PC-9 (cell line): ENCODE results near the gene BIK. TPM values are rescaled to one million over a fixed set of nuclear protein-coding genes. Genes with fewer than 3 reads are reported as not detected.

Source experiments
- BruUV-seq: library from RNA; stranded (reverse); fragments of 400-500 nt; replicated peaks from 2 replicates; lab custom pipeline; 2021; lab: Mats Ljungman, UMichigan
- CTCF ChIA-PET: fragments of 300-600 bp; sonication (Branson Sonifier 250); formaldehyde crosslinking; loops from one replicate; lab custom pipeline; 2022; ENCODE audit warnings: antibody characterized with exemption; lab: Charles Lee
- POLR2A ChIA-PET: fragments of 300-600 bp; sonication (Branson Sonifier 250); formaldehyde crosslinking; loops from one replicate; lab custom pipeline; 2022; ENCODE audit warnings: antibody characterized with exemption; ENCODE audit not compliant: unreplicated experiment; lab: Charles Lee
- DNase-seq, 2 experiments: peaks; one replicate each; pipeline versions ENCODE4 v3.0.0 to v3.0.0-alpha.2; 2015 to 2022; ENCODE audit warnings: mixed read lengths in 1 of 2
- H2AFZ ChIP-seq: fragments of 200-600 bp; sonication (generic); 2 replicates; pipeline ENCODE4 v1.8.1; 2017; ENCODE audit warnings: antibody characterized with exemption
- H3F3A ChIP-seq: fragments of 200-600 bp; sonication (generic); 2 replicates; pipeline ENCODE4 v1.8.1; 2017; ENCODE audit warnings: antibody characterized with exemption, mild to moderate bottlenecking, low read depth; ENCODE audit not compliant: insufficient read depth
- H3K27ac ChIP-seq: fragments of 200-600 bp; sonication (generic); 2 replicates; pipeline ENCODE4 v1.6.1; 2016; ENCODE audit warnings: mixed run types
- H3K27me3 ChIP-seq: fragments of 200-600 bp; sonication (generic); 2 replicates; pipeline ENCODE4 v1.6.1; 2016; ENCODE audit warnings: low read depth, mixed run types; ENCODE audit not compliant: insufficient read depth
- H3K36me3 ChIP-seq: fragments of 200-600 bp; sonication (generic); 2 replicates; pipeline ENCODE4 v1.6.1; 2016; ENCODE audit warnings: low read depth, mixed run types
- H3K4me1 ChIP-seq: fragments of 200-600 bp; sonication (generic); replicated peaks from 2 replicates; pipeline ENCODE4 v1.6.1; 2016; ENCODE audit warnings: mixed run types; ENCODE audit not compliant: insufficient read depth
- H3K4me2 ChIP-seq: fragments of 200-600 bp; sonication (generic); 2 replicates; pipeline ENCODE4 v1.6.1; 2017; ENCODE audit warnings: mixed run types
- H3K4me3 ChIP-seq: fragments of 200-600 bp; sonication (generic); 2 replicates; pipeline ENCODE4 v1.6.1; 2016; ENCODE audit warnings: mixed run types
- H3K79me2 ChIP-seq: fragments of 200-600 bp; sonication (generic); 2 replicates; pipeline ENCODE4 v1.6.1; 2017; ENCODE audit warnings: low read depth, mixed run types
- H3K9me2 ChIP-seq: fragments of 200-600 bp; sonication (generic); 2 replicates; pipeline ENCODE4 v1.8.1; 2017; ENCODE audit warnings: mild to moderate bottlenecking; ENCODE audit not compliant: insufficient read depth
- H3K9me3 ChIP-seq: fragments of 200-600 bp; sonication (generic); 2 replicates; pipeline ENCODE4 v1.8.1; 2016; ENCODE audit warnings: low read depth; ENCODE audit not compliant: insufficient read depth
- H4K20me1 ChIP-seq: fragments of 200-600 bp; sonication (generic); 2 replicates; pipeline ENCODE4 v1.8.1; 2017; ENCODE audit not compliant: insufficient read depth
- CTCF ChIP-seq: fragments of 200-600 bp; sonication (generic); conservative IDR thresholded peaks from 2 replicates; pipeline ENCODE4 v1.6.1; 2017; ENCODE audit warnings: mixed run types, antibody characterized with exemption, mild to moderate bottlenecking, moderate library complexity
- EZH2 ChIP-seq: fragments of 200-600 bp; sonication (generic); IDR thresholded peaks from 2 replicates; pipeline ENCODE4 v1.8.0; 2017; ENCODE audit warnings: antibody characterized with exemption, low read depth
- intact Hi-C: fragments of 100-400 bp; cut with micrococcal nuclease; formaldehyde crosslinking; loops from one replicate; pipeline ENCODE4 v1.10.0; 2022; ENCODE audit not compliant: unreplicated experiment
- total RNA-seq: library from RNA; stranded (reverse); gene quantifications from 2 replicates; pipeline ENCODE4 v1.2.3, GENCODE V29; 2021

Gene BIK
- total RNA-seq, 1 experiment from 2014 or later = 10.6 TPM

GRCh38 chr22:43154887-43155536 is 44.5 kb downstream of the BIK start:
- Histone ChIP-seq H4K20me1 (peaks cover 30% of the 10 kb centered on the region), H2AFZ (no peak overlapping the region), H3K4me3 (no peak overlapping the region), H3K4me1 (peaks cover 20% of the 10 kb centered on the region), H3K4me2 (no peak overlapping the region), H3K36me3 (peaks cover 4% of the 10 kb centered on the region; the same call in 1 of the 2 replicates), H3K27me3 (no peaks in the 10 kb centered on the region), H3K9me2 (no peaks in the 10 kb centered on the region), H3K79me2 (peaks cover 51% of the 10 kb centered on the region), H3F3A (peaks cover 10% of the 10 kb centered on the region; the same call in 1 of the 2 replicates), H3K9me3 (no peaks in the 10 kb centered on the region), H3K27ac (no peak overlapping the region)
- TF ChIP-seq CTCF (no peak), EZH2 (no peak)
- no peak for DNase-seq
- ChIA-PET POLR2A (interaction anchor here (0.6 kb wide), 1 partner anchor 235 kb away, joined by 8 read pairs; no protein-coding TSS in a partner anchor), CTCF (no interaction called here)
- BruUV-seq = no TSS peak
- intact Hi-C loops = loop anchor here (5.0 kb wide), 1 partner anchor 32 kb away; the partner anchor contains the start of gene TTLL12

GRCh38 chr22:43155789-43156188 is 45.2 kb downstream of the BIK start:
- TF ChIP-seq EZH2 = no peak
- TF ChIP-seq CTCF = no peak
- no peak overlapping the region for H3K4me3 ChIP-seq
- peaks cover 19% of the 10 kb centered on the region for H3K4me1 ChIP-seq
- peaks cover 6% of the 10 kb centered on the region; the same call in 1 of the 2 replicates for H3F3A ChIP-seq
- no TSS peak for BruUV-seq
- peaks cover 4% of the 10 kb centered on the region; the same call in 1 of the 2 replicates for H3K36me3 ChIP-seq
- ChIA-PET POLR2A (interaction anchor here (0.6 kb wide), 1 partner anchor 236 kb away, joined by 8 read pairs; no protein-coding TSS in a partner anchor), CTCF (interaction anchor here (0.6 kb wide), 1 partner anchor 30 kb away, joined by 9 read pairs; no protein-coding TSS in a partner anchor)
- no peak overlapping the region for H2AFZ ChIP-seq
- peak in 1 of 2 experiments; percentile 26 for DNase-seq
- no peak overlapping the region for H3K4me2 ChIP-seq
- H3K9me3 ChIP-seq = no peaks in the 10 kb centered on the region
- H3K79me2 ChIP-seq = peaks cover 51% of the 10 kb centered on the region
- peaks cover 38% of the 10 kb centered on the region for H4K20me1 ChIP-seq
- no peak overlapping the region for H3K27ac ChIP-seq
- intact Hi-C loops = no loop called here
- no peaks in the 10 kb centered on the region for H3K9me2 ChIP-seq
- no peaks in the 10 kb centered on the region for H3K27me3 ChIP-seq

- ChIA-PET CTCF (interaction anchor here (0.6 kb wide), 1 partner anchor 30 kb away, joined by 9 read pairs; no protein-coding TSS in a partner anchor), POLR2A (no interaction called here)
- no TSS peak for BruUV-seq
- no peak overlapping the region for H3K4me3 ChIP-seq
- H2AFZ ChIP-seq = no peak overlapping the region
- no peak overlapping the region for H3K27ac ChIP-seq
- TF ChIP-seq CTCF (no peak), EZH2 (no peak)
- no peak for DNase-seq
- H3F3A ChIP-seq = peaks cover 5% of the 10 kb centered on the region; the same call in 1 of the 2 replicates
- peaks cover 51% of the 10 kb centered on the region for H3K79me2 ChIP-seq
- intact Hi-C loops = no loop called here
- H3K4me2 ChIP-seq = no peak overlapping the region
- H3K9me3 ChIP-seq = no peaks in the 10 kb centered on the region
- no peaks in the 10 kb centered on the region for H3K27me3 ChIP-seq
- peaks cover 4% of the 10 kb centered on the region; the same call in 1 of the 2 replicates for H3K36me3 ChIP-seq
- peaks cover 16% of the 10 kb centered on the region for H3K4me1 ChIP-seq
- H3K9me2 ChIP-seq = no peaks in the 10 kb centered on the region
- peaks cover 38% of the 10 kb centered on the region for H4K20me1 ChIP-seq
Observed at GRCh38 chr22:43156413-43156812, 45.9 kb downstream of the BIK start.
